ENCODE measurements around the gene SOBP.
A peak's percentile ranks its signal among the peaks of the same experiment; 100 is the strongest.

Gene SOBP

GRCh38 chr6:107550241-107550840 lies 60.4 kb downstream of the SOBP start:
- TF ChIP-seq GATA2 (IDR thresholded peaks at IDR 0.05; ENCODE audit: low read depth, low read length) (no peak), GATA3 (IDR thresholded peaks at IDR 0.05; ENCODE audit: low read depth, low read length) (no peak)

GRCh38 chr6:107550906-107551305 lies 61.0 kb downstream of the SOBP start:
- TF ChIP-seq GATA3 (IDR thresholded peaks at IDR 0.05; ENCODE audit: low read depth, low read length): no peak
- TF ChIP-seq GATA2 (IDR thresholded peaks at IDR 0.05; ENCODE audit: low read depth, low read length): no peak

GRCh38 chr6:107554326-107554725 lies 64.4 kb downstream of the SOBP start:
- TF ChIP-seq GATA2 (IDR thresholded peaks at IDR 0.05; ENCODE audit: low read depth, low read length): no peak
- no peak for TF ChIP-seq GATA3 (IDR thresholded peaks at IDR 0.05; ENCODE audit: low read depth, low read length)

GRCh38 chr6:107554918-107555317 lies 65.0 kb downstream of the SOBP start:
- TF ChIP-seq GATA2 (IDR thresholded peaks at IDR 0.05; ENCODE audit: low read depth, low read length) (no peak), GATA3 (IDR thresholded peaks at IDR 0.05; ENCODE audit: low read depth, low read length) (no peak)

DNA sequence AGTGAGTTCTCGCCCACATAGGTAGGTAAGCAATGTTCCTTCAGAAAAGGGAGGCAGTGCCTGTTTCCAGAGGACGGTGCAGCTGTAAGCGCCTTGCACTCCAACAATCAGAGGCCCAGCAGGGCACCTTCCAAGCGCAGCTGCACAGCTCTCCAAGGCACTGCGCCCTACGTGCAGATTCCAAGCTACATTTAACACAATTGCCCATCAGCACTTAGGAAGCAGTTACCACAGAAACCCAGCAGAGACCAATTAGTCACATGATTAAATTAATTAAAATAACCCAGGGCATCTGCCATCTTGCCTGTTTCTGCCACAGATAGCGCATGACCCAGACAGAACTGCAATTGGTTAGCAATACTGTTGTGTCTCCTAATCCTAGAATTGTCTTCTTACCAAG lies 65.5 kb downstream of the SOBP start:
- TF ChIP-seq GATA2 (IDR thresholded peaks at IDR 0.05; ENCODE audit: low read depth, low read length) (peak; percentile 50), GATA3 (IDR thresholded peaks at IDR 0.05; ENCODE audit: low read depth, low read length) (no peak)

DNA sequence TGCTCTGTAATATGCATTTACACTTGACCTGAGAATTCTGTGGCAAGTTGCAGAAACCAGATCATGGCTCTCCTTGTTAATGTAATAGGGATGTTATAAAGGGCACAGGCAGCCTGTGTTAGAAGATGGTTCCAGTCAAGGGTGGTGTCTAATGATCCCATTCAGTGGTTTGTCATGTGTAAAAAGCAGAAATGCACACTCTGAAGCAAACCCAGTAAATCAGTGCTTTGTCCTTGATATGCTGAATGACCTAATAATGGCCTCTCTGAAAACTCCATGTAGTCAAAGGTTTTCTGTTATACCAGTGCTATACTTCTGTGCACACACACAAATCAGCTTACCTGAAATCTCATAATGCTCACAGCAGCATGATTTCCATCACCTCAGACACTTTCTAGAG lies 66.2 kb downstream of the SOBP start:
- TF ChIP-seq GATA3 (IDR thresholded peaks at IDR 0.05; ENCODE audit: low read depth, low read length) (no peak), GATA2 (IDR thresholded peaks at IDR 0.05; ENCODE audit: low read depth, low read length) (no peak)

DNA sequence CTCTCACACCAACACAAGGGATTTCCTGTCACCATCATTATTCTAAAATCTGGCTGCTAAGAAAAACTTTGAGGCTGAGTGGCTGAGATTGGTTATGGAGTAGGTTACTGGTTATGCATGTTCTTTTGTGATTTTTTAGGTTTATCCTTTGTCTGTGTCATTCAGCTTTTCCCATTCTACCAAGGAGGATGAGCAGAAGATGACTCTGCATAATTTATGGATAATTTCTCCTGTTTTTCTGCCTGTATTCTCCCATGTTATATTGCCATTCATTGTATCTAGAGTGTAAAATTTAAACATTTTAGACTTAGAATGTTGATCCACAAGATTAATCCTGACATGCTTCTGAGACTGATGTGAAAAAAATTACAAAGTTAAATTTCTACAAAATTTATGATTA lies 67.8 kb downstream of the SOBP start:
- TF ChIP-seq GATA2 (IDR thresholded peaks at IDR 0.05; ENCODE audit: low read depth, low read length) (no peak), GATA3 (IDR thresholded peaks at IDR 0.05; ENCODE audit: low read depth, low read length) (no peak)

DNA sequence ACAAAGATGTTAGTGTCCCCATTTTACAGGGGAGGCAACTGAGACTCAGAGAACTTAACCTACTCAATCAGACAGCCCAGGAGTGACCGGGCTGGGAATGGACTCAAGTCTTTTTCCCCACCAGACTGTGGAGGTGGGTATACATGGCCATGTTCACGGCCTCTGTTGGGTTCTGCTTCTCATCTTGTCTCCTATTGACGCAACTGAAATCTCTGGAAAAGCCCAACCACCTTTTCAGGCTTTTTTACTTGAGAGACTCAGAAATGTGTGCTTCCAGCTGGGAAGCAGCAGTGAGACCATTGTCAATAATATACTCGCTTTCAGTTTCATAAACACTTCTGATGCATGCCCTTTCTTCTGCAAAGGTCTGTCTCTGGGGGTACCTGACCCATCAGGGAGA lies 70.7 kb downstream of the SOBP start:
- no peak for TF ChIP-seq GATA2 (IDR thresholded peaks at IDR 0.05; ENCODE audit: low read depth, low read length)
- TF ChIP-seq GATA3 (IDR thresholded peaks at IDR 0.05; ENCODE audit: low read depth, low read length): no peak

GRCh38 chr6:107561306-107561705 lies 71.4 kb downstream of the SOBP start:
- no peak for TF ChIP-seq GATA2 (IDR thresholded peaks at IDR 0.05; ENCODE audit: low read depth, low read length)
- TF ChIP-seq GATA3 (IDR thresholded peaks at IDR 0.05; ENCODE audit: low read depth, low read length): no peak

- TF ChIP-seq GATA3 (IDR thresholded peaks at IDR 0.05; ENCODE audit: low read depth, low read length) (peak; percentile 84), GATA2 (IDR thresholded peaks at IDR 0.05; ENCODE audit: low read depth, low read length) (peak; percentile 90)
Measured at GRCh38 chr6:107563694-107564588, 74.0 kb downstream of the SOBP start.

- no peak for TF ChIP-seq GATA3 (IDR thresholded peaks at IDR 0.05; ENCODE audit: low read depth, low read length)
- no peak for TF ChIP-seq GATA2 (IDR thresholded peaks at IDR 0.05; ENCODE audit: low read depth, low read length)
Measured at GRCh38 chr6:107564589-107564951, 74.7 kb downstream of the SOBP start.

- TF ChIP-seq GATA2 (IDR thresholded peaks at IDR 0.05; ENCODE audit: low read depth, low read length) (no peak), GATA3 (IDR thresholded peaks at IDR 0.05; ENCODE audit: low read depth, low read length) (no peak)
Measured at GRCh38 chr6:107565165-107565723, 75.3 kb downstream of the SOBP start.

DNA sequence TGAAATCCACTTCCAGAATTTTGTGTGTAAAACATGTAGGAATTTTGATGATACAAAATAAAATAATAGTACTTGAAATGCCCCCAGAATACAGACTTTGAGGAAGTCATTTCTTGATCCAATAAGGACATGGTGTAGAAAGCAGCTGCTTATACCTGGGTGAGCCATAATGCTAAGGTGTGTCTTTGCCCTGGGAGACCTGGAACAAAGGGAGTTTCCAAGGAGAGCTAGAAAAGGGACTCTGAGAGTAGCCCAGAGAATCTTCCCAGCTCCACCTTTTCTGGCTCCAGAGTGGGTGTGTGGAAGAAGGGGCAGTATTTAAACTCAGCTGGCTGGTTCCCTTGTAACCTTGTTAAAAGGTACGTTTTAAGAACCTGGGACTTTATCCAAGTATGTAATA lies 77.7 kb downstream of the SOBP start:
- TF ChIP-seq GATA3 (IDR thresholded peaks at IDR 0.05; ENCODE audit: low read depth, low read length): no peak
- no peak for TF ChIP-seq GATA2 (IDR thresholded peaks at IDR 0.05; ENCODE audit: low read depth, low read length)

DNA sequence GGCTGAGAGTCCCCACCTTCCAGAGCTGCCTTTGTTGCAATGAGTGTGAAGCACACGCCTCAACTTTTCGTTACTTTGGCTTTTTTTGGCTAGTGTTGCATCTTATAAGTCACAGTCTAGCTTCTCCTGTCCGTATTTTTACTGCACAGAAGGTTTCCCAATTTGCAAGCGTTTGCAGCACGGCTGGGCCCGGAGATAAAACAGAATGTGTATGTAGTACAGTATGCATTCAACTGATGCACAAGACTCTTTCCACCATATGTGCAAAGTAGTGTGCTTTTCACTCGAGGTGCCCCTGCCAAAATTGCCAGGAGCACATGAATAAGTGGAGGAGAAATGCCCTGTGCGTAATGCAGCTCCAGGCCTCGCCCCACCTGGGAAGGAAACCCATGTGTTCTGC lies 79.6 kb downstream of the SOBP start:
- TF ChIP-seq GATA2 (IDR thresholded peaks at IDR 0.05; ENCODE audit: low read depth, low read length) (no peak), GATA3 (IDR thresholded peaks at IDR 0.05; ENCODE audit: low read depth, low read length) (no peak)

- TF ChIP-seq GATA2 (IDR thresholded peaks at IDR 0.05; ENCODE audit: low read depth, low read length) (no peak), GATA3 (IDR thresholded peaks at IDR 0.05; ENCODE audit: low read depth, low read length) (no peak)
Measured at GRCh38 chr6:107571354-107571753, 81.4 kb downstream of the SOBP start.

All from SH-SY5Y (cell line).